ENCODE measurements around the gene CFAP141.
"Not testable (repeated sequence)": the region's sequence is repeated elsewhere in the genome, so short reads cannot be mapped to it uniquely, and the experiment has no call there.

Gene CFAP141

DNA sequence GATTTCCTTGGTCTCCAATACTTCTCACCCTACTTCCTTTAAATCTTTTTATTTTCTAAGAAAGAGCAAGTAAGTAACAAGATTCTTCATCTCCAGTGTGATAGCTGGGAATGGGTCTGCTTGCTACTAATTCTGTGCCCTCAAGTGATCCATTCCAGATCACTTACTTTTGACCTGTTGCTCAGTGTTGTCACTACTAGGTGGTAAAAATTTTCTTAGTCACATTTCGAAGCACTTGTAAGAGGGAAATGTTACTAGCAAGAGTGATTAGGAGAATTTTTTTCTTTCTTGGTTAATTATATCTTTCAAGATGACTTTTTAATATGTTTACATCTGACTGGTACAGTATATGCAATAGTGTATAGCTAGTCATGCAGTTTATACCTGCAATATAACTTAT is 16.8 kb upstream of the CFAP141 start:
- H3K27me3 ChIP-seq (ENCODE audit: control insufficient read depth, insufficient read depth, low read length): no peaks in the 10 kb centered on the region
- H3K9me3 ChIP-seq (ENCODE audit: control insufficient read depth, low read length): no peaks in the 10 kb centered on the region
- H3K9ac ChIP-seq (ENCODE audit: low read length): no peak overlapping the region
- H3K36me3 ChIP-seq (ENCODE audit: control insufficient read depth, insufficient read depth, low read length): peaks cover 10% of the 10 kb centered on the region
- peaks cover 14% of the 10 kb centered on the region for H3K4me1 ChIP-seq (ENCODE audit: control insufficient read depth, insufficient read depth, low read length)
- no peak overlapping the region for H3K4me3 ChIP-seq (ENCODE audit: low read length)

DNA sequence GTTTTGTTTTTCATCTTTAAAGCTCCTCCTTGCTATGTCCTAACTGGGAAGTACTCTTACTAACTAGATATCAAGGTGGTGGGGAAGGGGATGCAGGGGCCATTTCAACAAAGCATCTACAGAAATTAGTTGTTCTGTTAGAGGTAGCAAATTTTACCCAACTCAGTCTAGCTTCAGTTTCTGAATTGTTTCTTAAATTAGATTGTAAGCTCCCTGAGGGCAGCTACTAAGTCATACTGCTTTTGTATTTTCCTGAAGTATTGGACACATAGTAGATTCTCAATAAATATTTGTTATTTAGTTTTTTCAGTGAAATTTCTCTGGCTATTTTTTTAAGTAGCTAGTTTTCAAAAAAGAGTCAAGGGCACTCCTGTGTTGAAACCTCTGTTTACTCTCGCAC is 16.4 kb upstream of the CFAP141 start:
- H3K9ac ChIP-seq (ENCODE audit: low read length): no peak overlapping the region
- H3K36me3 ChIP-seq (ENCODE audit: control insufficient read depth, insufficient read depth, low read length): peaks cover 12% of the 10 kb centered on the region
- no peaks in the 10 kb centered on the region for H3K27me3 ChIP-seq (ENCODE audit: control insufficient read depth, insufficient read depth, low read length)
- no peak overlapping the region for H3K4me3 ChIP-seq (ENCODE audit: low read length)
- H3K9me3 ChIP-seq (ENCODE audit: control insufficient read depth, low read length): no peaks in the 10 kb centered on the region
- H3K4me1 ChIP-seq (ENCODE audit: control insufficient read depth, insufficient read depth, low read length): peaks cover 17% of the 10 kb centered on the region

DNA sequence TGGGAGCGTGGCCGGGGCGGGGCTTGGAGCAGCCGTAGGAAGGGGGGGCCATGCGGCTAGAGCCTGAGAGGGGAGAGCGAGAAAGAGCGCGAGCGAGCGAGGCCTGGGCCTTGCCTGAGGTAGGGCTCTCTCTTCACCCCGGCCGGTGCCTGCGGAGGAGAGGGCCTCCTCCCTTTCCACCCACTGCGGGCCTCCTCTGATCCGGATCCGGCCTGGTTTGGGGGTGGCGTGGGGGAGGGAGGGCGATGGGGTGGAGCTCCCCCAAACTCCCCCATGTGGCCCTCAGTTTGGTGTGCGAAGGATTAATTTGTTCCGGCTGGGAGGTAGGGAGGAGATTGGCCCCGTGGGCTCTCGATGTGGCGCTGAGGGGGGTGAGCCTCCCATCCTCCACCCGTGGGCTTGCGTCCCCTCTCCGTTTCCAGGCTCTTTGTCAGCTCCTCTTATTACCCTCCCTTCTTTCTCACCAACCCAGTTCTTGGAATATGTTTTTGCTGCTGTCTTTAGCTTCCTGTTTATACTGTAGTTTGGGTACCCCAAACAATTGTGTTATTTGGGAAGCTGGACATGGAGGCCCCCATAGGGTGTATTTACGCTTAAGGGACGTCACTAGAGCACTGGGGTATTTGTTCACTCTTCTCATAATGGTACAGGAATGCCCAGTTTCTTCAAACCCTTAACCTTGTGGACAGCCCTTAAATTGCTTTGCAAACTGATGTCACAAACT is 15.3 kb upstream of the CFAP141 start:
- H3K9me3 ChIP-seq (ENCODE audit: control insufficient read depth, low read length): no peaks in the 10 kb centered on the region
- peak overlapping the region; percentile 73 for H3K9ac ChIP-seq (ENCODE audit: low read length)
- H3K4me1 ChIP-seq (ENCODE audit: control insufficient read depth, insufficient read depth, low read length): peaks cover 17% of the 10 kb centered on the region
- H3K27me3 ChIP-seq (ENCODE audit: control insufficient read depth, insufficient read depth, low read length): no peaks in the 10 kb centered on the region
- H3K36me3 ChIP-seq (ENCODE audit: control insufficient read depth, insufficient read depth, low read length): peaks cover 12% of the 10 kb centered on the region
- H3K4me3 ChIP-seq (ENCODE audit: low read length): peak overlapping the region; percentile 21

DNA sequence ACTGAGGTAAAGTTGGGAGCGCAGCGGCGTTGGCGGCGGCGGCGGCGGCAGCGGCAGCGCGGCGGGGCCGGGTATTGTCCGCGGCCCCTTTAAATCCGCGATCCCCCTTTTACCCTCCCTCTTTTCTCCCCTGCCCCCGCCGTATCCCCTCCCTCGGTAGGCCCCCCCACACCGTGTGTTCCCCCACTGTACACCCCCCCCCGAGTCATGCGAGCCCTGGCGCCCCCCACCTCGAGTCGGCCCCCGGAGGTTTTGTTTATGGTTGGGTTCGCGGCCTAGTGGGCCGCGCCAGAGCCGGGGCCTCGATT is 14.8 kb upstream of the CFAP141 start:
- no peaks in the 10 kb centered on the region for H3K27me3 ChIP-seq (ENCODE audit: control insufficient read depth, insufficient read depth, low read length)
- peak overlapping the region; percentile 73 for H3K9ac ChIP-seq (ENCODE audit: low read length)
- no peaks in the 10 kb centered on the region for H3K9me3 ChIP-seq (ENCODE audit: control insufficient read depth, low read length)
- peaks cover 12% of the 10 kb centered on the region for H3K36me3 ChIP-seq (ENCODE audit: control insufficient read depth, insufficient read depth, low read length)
- peak overlapping the region; percentile 21 for H3K4me3 ChIP-seq (ENCODE audit: low read length)
- H3K4me1 ChIP-seq (ENCODE audit: control insufficient read depth, insufficient read depth, low read length): peaks cover 17% of the 10 kb centered on the region

DNA sequence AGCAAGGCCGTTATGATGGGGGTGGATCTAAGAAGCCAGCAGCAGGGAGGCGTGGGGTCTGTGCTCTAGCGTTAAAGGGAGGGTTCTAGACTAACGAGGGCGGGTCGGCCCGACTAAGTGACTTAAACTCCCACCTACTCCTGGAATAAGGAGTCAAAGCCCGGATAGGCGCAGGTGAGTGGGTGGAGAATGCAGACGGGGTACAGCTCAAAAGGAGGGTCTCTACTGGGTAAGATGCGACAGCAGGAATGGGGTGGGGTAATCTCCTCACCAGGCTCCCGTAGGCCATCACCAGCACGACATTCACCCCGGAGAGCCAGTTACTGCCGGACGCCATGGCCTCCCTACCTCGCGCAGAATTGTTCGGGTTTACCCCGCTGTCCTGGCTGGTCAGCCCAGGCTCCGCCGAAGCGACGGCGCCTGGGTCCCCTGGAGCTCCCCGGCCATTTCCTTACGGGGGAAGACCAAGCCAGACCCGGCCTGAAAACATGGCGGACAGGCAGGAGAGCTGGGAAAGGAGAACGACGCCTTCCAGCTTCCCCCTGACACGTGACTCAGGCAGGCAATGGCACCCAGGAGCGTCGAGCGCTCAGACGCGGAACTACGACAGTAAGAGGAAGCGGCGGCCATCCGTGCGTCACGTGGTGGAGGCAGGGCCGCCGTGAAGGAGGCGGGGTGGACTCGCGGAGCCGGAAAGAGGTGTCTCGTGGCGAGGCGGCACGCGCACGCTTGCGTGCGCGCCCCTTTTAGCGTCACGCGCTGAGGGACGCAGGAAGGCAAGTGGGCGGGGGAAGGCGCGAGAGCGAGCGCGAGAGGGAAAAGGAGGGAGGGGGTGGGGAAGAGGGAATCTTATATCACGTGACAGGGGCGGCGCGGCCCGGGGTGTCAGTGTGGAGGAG is 14.2 kb upstream of the CFAP141 start, which contains the start of gene UBAP2L:
TSS of gene UBAP2L (plus strand) at position 885 of the 899 bp plus-strand sequence. CDS start 4,169 bp downstream, outside the sequence.
- H3K4me3 ChIP-seq (ENCODE audit: low read length): peak within 1 kb of the TSS; percentile 99
- peaks cover 17% of the 10 kb centered on the region for H3K4me1 ChIP-seq (ENCODE audit: control insufficient read depth, insufficient read depth, low read length)
- peaks cover 12% of the 10 kb centered on the region for H3K36me3 ChIP-seq (ENCODE audit: control insufficient read depth, insufficient read depth, low read length)
- no peaks in the 10 kb centered on the region for H3K9me3 ChIP-seq (ENCODE audit: control insufficient read depth, low read length)
- no peaks in the 10 kb centered on the region for H3K27me3 ChIP-seq (ENCODE audit: control insufficient read depth, insufficient read depth, low read length)
- H3K9ac ChIP-seq (ENCODE audit: low read length): peak within 1 kb of the TSS; percentile 100

DNA sequence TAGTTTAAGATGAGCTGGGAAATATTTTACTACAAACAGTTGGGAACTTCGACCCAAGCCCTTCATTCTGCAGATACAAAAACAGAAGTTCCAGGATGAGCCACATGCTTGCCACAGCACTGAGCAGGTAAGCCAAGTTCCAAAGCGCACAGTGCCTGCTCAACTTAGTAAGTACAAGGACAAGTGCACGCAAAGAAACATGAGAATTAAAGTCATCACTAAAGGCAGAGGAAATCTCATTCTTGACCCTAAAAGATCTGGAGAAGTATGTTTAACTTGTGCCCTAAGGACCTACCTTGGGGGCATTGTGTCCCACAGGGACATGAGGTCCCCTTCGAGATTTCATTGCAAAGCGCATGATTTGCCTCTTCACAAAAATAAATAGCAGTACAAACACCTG is 13.4 kb upstream of the CFAP141 start:
- H3K4me1 ChIP-seq (ENCODE audit: control insufficient read depth, insufficient read depth, low read length): peaks cover 17% of the 10 kb centered on the region
- peak overlapping the region; percentile 99 for H3K4me3 ChIP-seq (ENCODE audit: low read length)
- H3K27me3 ChIP-seq (ENCODE audit: control insufficient read depth, insufficient read depth, low read length): no peaks in the 10 kb centered on the region
- peak overlapping the region; percentile 100 for H3K9ac ChIP-seq (ENCODE audit: low read length)
- H3K9me3 ChIP-seq (ENCODE audit: control insufficient read depth, low read length): no peaks in the 10 kb centered on the region
- H3K36me3 ChIP-seq (ENCODE audit: control insufficient read depth, insufficient read depth, low read length): peaks cover 12% of the 10 kb centered on the region

DNA sequence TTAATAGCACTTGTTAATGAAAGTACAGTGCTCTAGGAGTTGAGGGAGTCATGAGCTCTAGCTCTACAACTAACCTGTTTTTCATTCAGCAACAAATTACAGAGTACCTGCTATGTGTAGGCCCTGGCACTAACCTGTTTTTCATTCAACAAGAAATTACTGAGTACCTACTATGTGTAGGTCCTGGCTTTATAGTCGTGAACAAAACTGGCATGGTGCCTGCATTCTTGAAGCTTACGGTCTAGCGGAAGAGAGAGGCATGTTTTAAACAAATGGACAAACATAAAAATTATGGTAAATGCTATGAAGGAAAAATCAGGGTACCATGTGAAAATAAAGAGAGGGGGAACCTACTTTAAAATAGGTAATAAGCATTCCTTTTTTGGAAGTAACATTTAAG is 12.4 kb upstream of the CFAP141 start:
- Histone ChIP-seq H3K9ac (ENCODE audit: low read length) (peak overlapping the region; percentile 100), H3K27me3 (ENCODE audit: control insufficient read depth, insufficient read depth, low read length) (no peaks in the 10 kb centered on the region), H3K4me3 (ENCODE audit: low read length) (peak overlapping the region; percentile 99), H3K9me3 (ENCODE audit: control insufficient read depth, low read length) (no peaks in the 10 kb centered on the region), H3K36me3 (ENCODE audit: control insufficient read depth, insufficient read depth, low read length) (peaks cover 12% of the 10 kb centered on the region), H3K4me1 (ENCODE audit: control insufficient read depth, insufficient read depth, low read length) (peaks cover 17% of the 10 kb centered on the region)

DNA sequence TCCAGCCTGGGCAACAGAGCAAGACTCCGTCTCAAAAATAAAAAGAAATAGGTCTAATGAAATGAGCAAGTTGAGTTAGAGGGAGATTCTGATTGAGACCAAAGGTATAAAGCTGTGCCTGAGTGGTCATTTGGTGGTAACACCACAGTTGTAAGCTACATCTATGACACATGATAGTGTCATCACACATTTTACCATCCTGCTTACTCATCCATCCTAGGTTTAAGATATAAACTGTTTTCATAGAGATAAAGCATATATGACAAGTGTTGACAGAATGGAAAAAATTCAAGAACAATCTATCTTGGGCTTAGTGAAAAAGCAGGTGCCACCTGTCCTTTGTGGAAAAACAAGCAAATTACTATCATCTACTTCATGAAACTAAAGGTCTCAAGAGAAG is 7.1 kb upstream of the CFAP141 start:
- peaks cover 17% of the 10 kb centered on the region for H3K36me3 ChIP-seq (ENCODE audit: control insufficient read depth, insufficient read depth, low read length)
- H3K9ac ChIP-seq (ENCODE audit: low read length): no peak overlapping the region
- H3K4me1 ChIP-seq (ENCODE audit: control insufficient read depth, insufficient read depth, low read length): peaks cover 6% of the 10 kb centered on the region
- H3K9me3 ChIP-seq (ENCODE audit: control insufficient read depth, low read length): no peaks in the 10 kb centered on the region
- H3K4me3 ChIP-seq (ENCODE audit: low read length): no peak overlapping the region
- H3K27me3 ChIP-seq (ENCODE audit: control insufficient read depth, insufficient read depth, low read length): no peaks in the 10 kb centered on the region

DNA sequence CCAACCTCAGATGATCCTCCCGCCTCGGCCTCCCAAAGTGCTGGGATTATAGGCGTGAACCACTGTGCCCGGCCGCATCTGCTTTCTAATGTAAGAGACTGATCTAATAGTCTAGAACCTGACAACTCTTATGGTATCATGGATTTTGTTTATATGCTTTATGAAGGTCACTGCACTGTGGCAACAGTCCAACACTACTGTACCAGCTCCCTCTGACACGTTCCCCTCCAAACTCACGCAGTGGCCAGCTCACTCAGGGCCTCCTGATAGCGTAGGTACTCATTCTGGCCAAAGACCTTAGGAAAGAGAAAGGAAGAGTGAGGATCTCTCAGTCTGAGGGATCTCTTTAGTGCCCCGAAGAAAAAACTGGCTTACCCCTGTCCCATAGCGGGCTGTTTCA is 6.0 kb upstream of the CFAP141 start:
- no peaks in the 10 kb centered on the region for H3K9me3 ChIP-seq (ENCODE audit: control insufficient read depth, low read length)
- no peaks in the 10 kb centered on the region for H3K4me1 ChIP-seq (ENCODE audit: control insufficient read depth, insufficient read depth, low read length)
- H3K9ac ChIP-seq (ENCODE audit: low read length): no peak overlapping the region
- no peaks in the 10 kb centered on the region for H3K27me3 ChIP-seq (ENCODE audit: control insufficient read depth, insufficient read depth, low read length)
- H3K4me3 ChIP-seq (ENCODE audit: low read length): no peak overlapping the region
- peaks cover 12% of the 10 kb centered on the region for H3K36me3 ChIP-seq (ENCODE audit: control insufficient read depth, insufficient read depth, low read length)

DNA sequence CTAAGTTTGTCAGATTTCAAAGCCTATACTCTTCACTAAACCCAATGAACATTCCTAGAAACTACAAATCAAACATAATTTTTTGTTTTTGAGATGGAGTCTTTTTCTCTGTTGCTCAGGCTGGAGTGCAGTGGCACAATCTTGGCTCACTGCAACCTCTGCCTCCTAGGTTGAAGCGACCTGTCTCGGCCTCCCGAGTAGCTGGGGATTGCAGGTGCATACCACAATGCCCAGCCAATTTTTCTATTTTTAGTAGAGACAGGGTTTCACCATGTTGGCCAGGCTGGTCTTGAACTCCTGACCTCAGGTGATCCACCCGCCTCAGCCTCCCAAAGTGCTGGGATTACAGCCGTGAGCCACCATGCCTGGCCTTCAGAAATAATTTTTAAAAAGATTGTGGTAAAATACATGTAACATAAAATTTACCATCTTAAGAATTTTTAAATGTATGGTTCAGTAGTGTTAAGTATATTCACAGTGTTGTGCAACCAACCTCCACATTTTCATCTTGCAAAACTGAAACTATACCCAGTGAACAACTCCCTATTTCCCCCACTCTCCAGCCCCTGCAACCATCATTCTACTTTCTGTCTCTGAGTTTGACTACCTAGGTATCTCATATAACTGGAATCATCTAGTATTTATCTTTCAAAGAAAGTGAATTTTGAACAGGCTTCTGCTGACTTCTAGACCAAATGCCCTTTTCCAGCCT is 2.7 kb upstream of the CFAP141 start:
- H3K4me1 ChIP-seq (ENCODE audit: control insufficient read depth, insufficient read depth, low read length): no peaks in the 10 kb centered on the region
- peaks cover 19% of the 10 kb centered on the region for H3K36me3 ChIP-seq (ENCODE audit: control insufficient read depth, insufficient read depth, low read length)
- H3K27me3 ChIP-seq (ENCODE audit: control insufficient read depth, insufficient read depth, low read length): no peaks in the 10 kb centered on the region
- H3K9me3 ChIP-seq (ENCODE audit: control insufficient read depth, low read length): no peaks in the 10 kb centered on the region
- no peak overlapping the region for H3K4me3 ChIP-seq (ENCODE audit: low read length)
- no peak overlapping the region for H3K9ac ChIP-seq (ENCODE audit: low read length)

DNA sequence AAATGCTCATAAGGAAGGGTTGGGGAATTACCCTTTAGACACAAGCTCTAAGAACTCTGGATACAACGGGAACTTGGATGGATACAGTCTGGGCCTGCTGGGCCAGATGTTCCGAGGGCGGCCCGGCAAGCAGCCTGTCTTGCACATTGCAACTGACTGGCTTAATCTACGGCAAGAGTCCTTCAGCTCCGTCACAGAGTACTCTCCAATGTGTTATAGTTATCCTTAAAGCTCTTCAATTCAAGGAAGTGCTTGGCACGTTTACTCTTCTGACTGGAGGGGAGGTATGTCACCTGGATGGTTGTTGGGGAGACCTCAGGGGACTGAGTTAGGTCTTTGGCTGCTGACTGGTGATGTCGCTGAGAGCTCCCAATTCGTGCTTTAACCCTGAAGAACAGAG is 1.1 kb upstream of the CFAP141 start:
- Histone ChIP-seq H3K9ac (ENCODE audit: low read length) (no peak overlapping the region), H3K36me3 (ENCODE audit: control insufficient read depth, insufficient read depth, low read length) (peaks cover 7% of the 10 kb centered on the region), H3K9me3 (ENCODE audit: control insufficient read depth, low read length) (no peaks in the 10 kb centered on the region), H3K4me1 (ENCODE audit: control insufficient read depth, insufficient read depth, low read length) (no peaks in the 10 kb centered on the region), H3K4me3 (ENCODE audit: low read length) (no peak overlapping the region), H3K27me3 (ENCODE audit: control insufficient read depth, insufficient read depth, low read length) (no peaks in the 10 kb centered on the region)

DNA sequence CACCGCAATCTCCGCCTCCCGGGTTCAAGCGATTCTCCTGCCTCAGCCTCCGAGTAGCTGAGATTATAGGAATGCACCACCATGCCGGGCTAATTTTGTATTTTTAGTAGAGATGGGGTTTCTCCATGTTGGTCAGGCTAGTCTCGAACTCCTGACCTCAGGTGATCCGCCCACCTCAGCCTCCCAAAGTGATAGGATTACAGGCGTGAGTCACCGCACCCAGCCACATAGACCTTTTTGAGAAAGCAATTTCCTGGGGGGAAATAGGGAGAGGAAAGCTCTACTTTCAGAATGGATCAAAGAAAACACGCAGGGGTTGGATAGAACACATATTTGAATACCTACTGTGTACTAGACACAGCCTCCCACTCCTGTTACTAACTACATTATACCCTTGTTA is 355 bp downstream of the CFAP141 start:
- not testable (repeated sequence) for H3K4me1 ChIP-seq (ENCODE audit: control insufficient read depth, insufficient read depth, low read length); H3K4me3 ChIP-seq (ENCODE audit: low read length); H3K9ac ChIP-seq (ENCODE audit: low read length); H3K9me3 ChIP-seq (ENCODE audit: control insufficient read depth, low read length); H3K27me3 ChIP-seq (ENCODE audit: control insufficient read depth, insufficient read depth, low read length); H3K36me3 ChIP-seq (ENCODE audit: control insufficient read depth, insufficient read depth, low read length)

Measured in mucosa of stomach (tissue), 1 donor.